Activated CD8-positive, alpha-beta memory T cell treated with anti-CD3 and anti-CD28 coated beads for 1 hour (primary cell): ENCODE results near the gene C16orf86.
"Not testable (repeated sequence)": the region's sequence is repeated elsewhere in the genome, so short reads cannot be mapped to it uniquely, and the experiment has no call there.

Source experiments
- DNase-seq, 2 donors: peaks; one replicate each; pipeline ENCODE4 v3.0.0-alpha.2; 2020; ENCODE audit warnings: low read depth in 1 of 2; ENCODE audit errors: extremely low read depth in 1 of 2

The C16orf86 gene

GRCh38 chr16:67685388-67686112, 18.9 kb downstream of the C16orf86 start:
- no peak for DNase-seq

DNA sequence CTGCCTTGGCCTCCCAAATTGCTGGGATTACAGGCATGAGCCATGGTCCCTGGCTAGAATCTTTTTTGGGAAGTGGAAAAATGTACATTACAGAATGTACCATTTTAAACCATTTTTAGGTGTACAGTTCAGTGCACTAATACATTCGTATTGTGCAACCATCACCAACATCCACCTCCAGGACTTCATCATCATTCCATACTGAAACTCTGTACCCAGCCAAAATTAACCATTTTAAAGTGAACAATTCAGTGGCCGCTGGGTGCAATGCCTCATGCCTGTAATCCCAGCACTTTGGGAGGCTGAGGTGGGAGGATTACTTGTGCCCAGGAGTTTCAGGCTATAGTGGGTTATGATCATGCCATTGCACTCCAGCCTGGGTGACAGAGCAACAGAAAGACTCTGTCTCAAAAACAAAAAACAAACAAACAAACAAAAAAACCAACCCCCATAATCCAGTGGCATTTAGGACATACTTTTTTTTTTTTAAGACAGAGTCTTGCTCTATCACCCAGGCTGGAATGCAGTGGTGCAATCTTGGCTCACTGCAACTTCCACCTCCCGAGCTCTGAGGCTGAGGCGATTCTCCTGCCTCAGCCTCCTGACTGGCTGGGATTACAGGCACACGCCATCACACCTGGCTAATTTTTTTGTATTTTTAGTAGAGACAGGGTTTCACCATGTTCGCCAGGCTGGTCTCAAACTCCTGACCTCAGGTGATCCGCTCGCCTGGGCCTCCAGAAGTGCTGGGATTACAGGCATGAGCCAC, 27.1 kb downstream of the C16orf86 start:
- not testable (repeated sequence) for DNase-seq

DNA sequence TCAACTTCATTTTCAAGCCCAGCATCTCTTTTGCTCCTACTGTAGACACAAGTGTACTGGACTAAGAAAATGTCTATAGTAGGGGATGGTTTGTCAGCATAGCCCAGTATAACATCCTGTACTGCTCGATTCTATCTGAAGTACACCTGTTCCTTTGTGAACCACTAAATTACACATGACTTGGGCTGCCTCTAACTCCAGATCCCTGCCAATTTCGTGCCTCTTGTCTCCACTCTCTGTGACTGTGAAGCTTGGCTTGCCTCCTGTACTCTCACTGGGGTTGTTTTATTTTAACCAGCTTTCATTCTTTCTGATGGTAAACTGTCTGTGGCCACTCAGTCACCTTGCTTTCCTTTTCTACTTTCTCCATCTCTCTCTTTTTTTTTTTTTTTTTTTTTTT, 28.0 kb downstream of the C16orf86 start:
- DNase-seq: no peak

DNA sequence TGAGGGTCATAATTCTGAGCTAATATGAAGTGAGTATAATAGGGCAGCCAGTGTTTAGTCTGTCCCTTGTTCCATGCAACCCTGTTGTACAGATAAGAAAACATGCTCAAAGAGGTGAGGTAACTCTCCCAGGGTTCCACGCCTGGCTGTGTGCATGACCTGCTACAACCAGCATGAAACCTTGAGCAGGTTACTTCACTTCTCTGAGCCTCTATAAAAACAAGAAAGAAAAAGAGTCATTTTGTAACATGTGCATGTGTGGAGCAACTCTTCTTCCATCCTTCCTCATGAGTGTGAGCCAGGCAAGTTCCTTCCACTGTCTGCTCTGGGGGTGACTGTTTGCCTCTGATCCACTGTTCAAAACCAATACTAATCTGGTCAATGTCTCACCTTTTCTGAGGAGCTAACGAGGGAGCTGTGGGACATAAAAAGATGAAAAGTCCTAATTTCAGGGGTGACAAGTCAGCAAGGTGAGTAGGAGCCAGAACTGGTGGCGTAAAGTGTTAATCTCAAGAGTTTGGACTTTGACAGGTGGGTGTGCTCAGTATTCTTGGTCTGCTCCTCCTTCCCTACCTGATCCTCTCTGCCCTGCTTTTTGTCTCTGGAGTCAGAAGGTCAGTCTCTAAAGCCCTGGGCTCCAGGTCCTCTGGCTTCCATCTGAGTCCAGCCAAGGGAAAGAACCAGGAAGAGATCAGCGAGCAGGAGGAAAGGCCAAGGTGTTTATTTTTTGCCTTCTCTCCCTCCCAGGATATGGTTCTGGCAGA, 31.0 kb downstream of the C16orf86 start:
- no peak for DNase-seq

DNA sequence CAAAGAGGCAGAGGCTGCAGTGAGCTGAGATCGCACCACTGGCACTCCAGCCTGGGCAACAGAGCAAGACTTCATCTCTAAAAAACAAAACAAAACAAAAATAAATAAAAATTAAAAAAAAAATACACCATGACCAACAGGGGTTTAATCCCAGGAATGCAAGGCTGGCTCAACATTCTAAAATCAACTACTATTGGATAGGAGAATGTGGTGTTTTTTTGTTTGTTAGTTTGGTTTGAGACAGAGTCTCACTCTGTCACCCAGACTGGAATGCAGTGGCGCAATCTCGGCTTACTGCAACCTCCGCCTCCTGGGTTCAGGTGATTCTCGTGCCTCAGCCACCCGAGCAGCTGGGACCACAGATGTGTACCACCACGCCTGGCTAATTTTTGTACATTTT, 32.7 kb downstream of the C16orf86 start:
- DNase-seq: no peak

DNA sequence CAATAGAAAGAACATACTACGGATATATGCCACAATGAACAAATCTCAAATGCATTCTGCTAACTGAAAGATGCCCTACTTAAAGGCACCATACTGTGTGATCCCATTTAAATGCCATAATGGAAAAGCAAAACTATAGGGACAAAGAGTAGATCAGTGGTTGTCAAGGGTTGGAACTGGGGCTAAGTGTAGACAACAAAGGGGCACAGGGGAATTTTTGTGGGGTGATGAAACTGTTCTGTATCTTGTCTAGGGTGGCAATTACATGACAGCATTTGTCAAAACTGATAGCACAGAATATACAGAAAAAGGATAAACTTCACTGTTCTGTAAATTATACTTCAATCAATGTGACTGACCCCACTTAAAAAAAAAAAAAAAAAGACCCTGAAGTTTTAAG, 34.8 kb downstream of the C16orf86 start:
- DNase-seq: no peak

DNA sequence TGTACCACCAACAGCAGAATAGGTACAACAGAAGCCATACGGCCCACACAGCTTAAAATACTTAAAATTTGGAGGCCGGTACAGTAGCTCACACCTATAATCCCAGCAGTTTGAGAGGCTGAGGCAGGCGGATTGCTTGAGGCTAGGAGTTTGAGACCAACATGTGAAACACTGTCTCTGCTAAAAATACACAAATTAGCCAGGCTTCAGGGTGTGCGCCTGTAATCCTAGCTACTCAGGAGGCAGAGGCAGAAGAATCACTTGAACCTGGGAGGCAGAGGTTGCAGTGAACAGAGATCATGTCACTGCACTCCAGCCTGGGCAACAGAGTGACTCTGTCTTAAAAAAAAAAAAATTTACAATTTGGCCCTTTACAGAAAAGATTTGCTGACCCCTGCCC, 35.5 kb downstream of the C16orf86 start:
- no peak for DNase-seq

GRCh38 chr16:67703626-67704025, 37.0 kb downstream of the C16orf86 start:
- no peak for DNase-seq

- DNase-seq: no peak
These were observed 37.5 kb downstream of the C16orf86 start for GRCh38 chr16:67704110-67704509.

- DNase-seq: no peak
These were observed 40.6 kb downstream of the C16orf86 start for GRCh38 chr16:67707210-67707609.

DNA sequence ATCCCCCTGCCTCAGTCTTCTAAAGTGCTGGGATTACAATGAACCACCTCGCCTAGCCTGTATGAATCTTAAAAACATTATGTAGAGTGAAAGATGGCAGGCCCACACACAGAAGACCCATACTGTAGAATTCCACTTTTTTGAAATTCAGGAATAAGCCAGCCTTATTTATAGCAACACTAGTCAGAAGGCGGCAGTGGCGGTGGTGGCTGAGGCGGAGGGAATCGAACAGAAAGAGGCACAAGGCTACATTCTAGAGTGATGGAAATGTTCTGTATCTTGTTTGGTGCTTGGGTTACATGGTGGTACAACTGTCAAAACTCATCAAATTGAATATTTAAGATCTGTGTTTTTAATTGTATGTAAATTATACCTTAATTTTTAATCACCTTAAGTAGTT, 41.2 kb downstream of the C16orf86 start:
- DNase-seq: no peak

- DNase-seq: no peak
These were observed 41.8 kb downstream of the C16orf86 start for GRCh38 chr16:67708368-67708771.

GRCh38 chr16:67709050-67709449, 42.4 kb downstream of the C16orf86 start:
- no peak for DNase-seq

DNA sequence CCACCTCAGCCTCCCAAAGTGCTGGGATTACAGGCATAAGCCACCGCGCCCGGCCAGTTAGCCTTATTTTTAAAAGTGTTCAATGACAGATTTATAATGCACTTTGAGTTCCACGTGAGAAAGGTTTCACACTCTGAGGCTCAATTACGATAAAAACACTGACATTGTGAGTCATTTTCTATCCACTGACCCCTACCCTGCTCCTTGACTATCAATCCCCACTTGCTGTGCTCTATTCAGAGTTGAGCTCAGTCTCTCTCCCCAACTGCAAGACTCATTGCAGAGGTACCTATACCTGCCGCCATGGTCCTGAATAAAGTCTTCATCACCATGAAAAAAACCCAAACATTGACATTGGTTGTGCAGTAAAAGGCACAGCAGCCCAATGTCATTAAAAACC, 44.0 kb downstream of the C16orf86 start:
- no peak for DNase-seq

GRCh38 chr16:67713647-67714273, 47.1 kb downstream of the C16orf86 start:
- DNase-seq: no peak

GRCh38 chr16:67714522-67714921, 47.9 kb downstream of the C16orf86 start:
- DNase-seq: no peak

GRCh38 chr16:67716097-67716496, 49.5 kb downstream of the C16orf86 start:
- DNase-seq: no peak
